ENCODE data around the gene TNNC1. TPM values are rescaled to one million over a fixed set of nuclear protein-coding genes. Genes with fewer than 3 reads are reported as not detected.

TNNC1 gene
- total and polyA plus RNA-seq, 9 of the 15 experiments (the other 6 are each of a cell fraction or from before 2014, with no cell fraction given) = 0.08 to 0.85 (median 0.42) TPM; not detected in 4

DNA sequence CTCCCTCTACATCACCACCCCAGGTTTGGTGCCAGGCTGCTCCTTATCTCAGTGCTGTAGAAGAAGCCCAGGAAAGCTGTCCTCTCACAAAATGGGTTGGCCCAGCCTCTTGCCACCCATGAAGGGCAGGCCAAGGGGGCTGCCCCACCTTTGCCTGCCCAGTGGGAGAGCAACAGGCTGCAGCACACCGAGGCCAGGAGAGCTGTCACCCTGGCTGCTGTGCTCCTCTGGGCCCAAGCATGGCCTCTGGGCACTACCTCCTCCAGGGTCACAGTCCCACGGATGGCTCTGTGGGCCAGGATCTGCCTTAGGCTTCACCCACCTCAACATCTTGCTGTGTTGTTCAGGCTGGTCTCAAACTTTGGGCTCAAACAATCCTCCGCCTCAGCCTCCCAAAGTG, 34.9 kb upstream of the TNNC1 start:
- no peaks in the 10 kb centered on the region for H3K9me3 ChIP-seq (replicated peaks; ENCODE audit: control insufficient read depth, insufficient read depth, low read depth, low read length)
- no peak overlapping the region for H3K27ac ChIP-seq (ENCODE audit: extremely low read depth, low read depth, low read length)
- 88% methylated on average over 3 of the region's 3 CpGs for WGBS (ENCODE audit: insufficient coverage, low coverage, missing lambda C conversion rate)
- FAIRE-seq (no peak), DNase-seq (ENCODE audit: extremely low read depth in 1 of 4, low spot score in 3 of 4) (no peak), ATAC-seq (no peak)
- in situ Hi-C loops (cut with MboI) (no loop called here), intact Hi-C loops (cut with micrococcal nuclease) (no loop called here)
- no peak for TF ChIP-seq CAMTA2 (CRISPR knock-in tag; conservative IDR thresholded peaks at IDR 0.05)
- TF ChIP-seq HNRNPLL (IDR thresholded peaks at IDR 0.05; ENCODE audit: low read depth, low read length, poor library complexity, severe bottlenecking) = no peak
- TF ChIP-seq PCBP2 (IDR thresholded peaks at IDR 0.05; ENCODE audit: low read depth, low read length, poor library complexity, severe bottlenecking) = no peak
- TF ChIP-seq, protein P1, sequence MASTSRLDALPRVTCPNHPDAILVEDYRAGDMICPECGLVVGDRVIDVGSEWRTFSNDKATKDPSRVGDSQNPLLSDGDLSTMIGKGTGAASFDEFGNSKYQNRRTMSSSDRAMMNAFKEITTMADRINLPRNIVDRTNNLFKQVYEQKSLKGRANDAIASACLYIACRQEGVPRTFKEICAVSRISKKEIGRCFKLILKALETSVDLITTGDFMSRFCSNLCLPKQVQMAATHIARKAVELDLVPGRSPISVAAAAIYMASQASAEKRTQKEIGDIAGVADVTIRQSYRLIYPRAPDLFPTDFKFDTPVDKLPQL (IDR thresholded peaks at IDR 0.05; ENCODE audit: extremely low read depth, insufficient read length) = no peak
- TF ChIP-seq ZNF695 (CRISPR knock-in tag; IDR thresholded peaks at IDR 0.05) = no peak
- TF ChIP-seq, protein P2, sequence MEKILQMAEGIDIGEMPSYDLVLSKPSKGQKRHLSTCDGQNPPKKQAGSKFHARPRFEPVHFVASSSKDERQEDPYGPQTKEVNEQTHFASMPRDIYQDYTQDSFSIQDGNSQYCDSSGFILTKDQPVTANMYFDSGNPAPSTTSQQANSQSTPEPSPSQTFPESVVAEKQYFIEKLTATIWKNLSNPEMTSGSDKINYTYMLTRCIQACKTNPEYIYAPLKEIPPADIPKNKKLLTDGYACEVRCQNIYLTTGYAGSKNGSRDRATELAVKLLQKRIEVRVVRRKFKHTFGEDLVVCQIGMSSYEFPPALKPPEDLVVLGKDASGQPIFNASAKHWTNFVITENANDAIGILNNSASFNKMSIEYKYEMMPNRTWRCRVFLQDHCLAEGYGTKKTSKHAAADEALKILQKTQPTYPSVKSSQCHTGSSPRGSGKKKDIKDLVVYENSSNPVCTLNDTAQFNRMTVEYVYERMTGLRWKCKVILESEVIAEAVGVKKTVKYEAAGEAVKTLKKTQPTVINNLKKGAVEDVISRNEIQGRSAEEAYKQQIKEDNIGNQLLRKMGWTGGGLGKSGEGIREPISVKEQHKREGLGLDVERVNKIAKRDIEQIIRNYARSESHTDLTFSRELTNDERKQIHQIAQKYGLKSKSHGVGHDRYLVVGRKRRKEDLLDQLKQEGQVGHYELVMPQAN (IDR thresholded peaks at IDR 0.05; ENCODE audit: borderline replicate concordance) = no peak
- TF ChIP-seq HNRNPH1 (optimal IDR thresholded peaks at IDR 0.05; ENCODE audit: low read depth, low read length) = no peak
- TF ChIP-seq ZFX (CRISPR knock-in tag; IDR thresholded peaks at IDR 0.05) = no peak
- POLR2A ChIA-PET = interaction anchor here (0.5 to 1.4 kb wide), 3 partner anchors 30 to 301 kb away, joined by 3 to 7 read pairs (median 3); no protein-coding TSS in a partner anchor
- H3K4me3 ChIP-seq = no peak overlapping the region
- H3K9ac ChIP-seq (ENCODE audit: insufficient read depth in 1 of 2, low read depth in 2 of 2, low read length in 2 of 2) = no peak overlapping the region
- H3K4me2 ChIP-seq (ENCODE audit: insufficient read depth, low read length) = no peak overlapping the region
- CTCF ChIA-PET (ENCODE audit: low intra/inter-chr PET ratio) = no interaction called here
- H2AFZ ChIP-seq (ENCODE audit: low read depth, low read length) = no peak overlapping the region
- peaks cover 60% of the 10 kb centered on the region; the same call in 2 of the 3 replicates for H3K36me3 ChIP-seq (ENCODE audit: control insufficient read depth, insufficient read depth, low read length)
- H3K27me3 ChIP-seq (ENCODE audit: control insufficient read depth in 2 of 2, insufficient read depth in 2 of 2, low read length in 2 of 2) = no peaks in the 10 kb centered on the region
- H4K20me1 ChIP-seq (replicated peaks; ENCODE audit: control insufficient read depth, insufficient read depth, low read length) = no peaks in the 10 kb centered on the region; the same call in 1 of the 2 replicates
- no peaks in the 10 kb centered on the region for H3K79me2 ChIP-seq (ENCODE audit: control insufficient read depth, insufficient read depth, low read length)
- H3K4me1 ChIP-seq (replicated peaks in 1 of 2; ENCODE audit: control insufficient read depth in 2 of 2, insufficient read depth in 2 of 2, low read length in 2 of 2) = peaks cover 0 to 16% of the 10 kb centered on the region in 2 experiments; a peak in 1 of 5 replicates
- no peaks in the 10 kb centered on the region for H3K9me1 ChIP-seq (ENCODE audit: control insufficient read depth, insufficient read depth, low read length)
- no TSS peak for BruUV-seq (replicated peaks)

Data from K562 (cell line).